ENCODE results near the gene MPP4. TPM values are rescaled to one million over a fixed set of nuclear protein-coding genes. Genes with fewer than 3 reads are reported as not detected.

Gene MPP4
- total and polyA plus RNA-seq, 2 of the 13 experiments (the other 11 are each of a cell fraction or from before 2014, with no cell fraction given), result not detected

GRCh38 chr2:201643216-201643890, 55.1 kb downstream of the MPP4 start, which contains the start of gene TMEM237 (continued):
- TF ChIP-seq MXD3 (CRISPR knock-in tag; IDR thresholded peaks at IDR 0.05) (peak; percentile 62; the same call in 1 of the 2 replicates), ZNF275 (CRISPR knock-in tag; IDR thresholded peaks at IDR 0.05; ENCODE audit: borderline replicate concordance) (no peak), FOXJ3 (CRISPR knock-in tag; IDR thresholded peaks at IDR 0.05; ENCODE audit: borderline replicate concordance) (0 out of 2 replicates have a peak, but pooled peaks have one; percentile 28), ZNF788 (CRISPR knock-in tag; IDR thresholded peaks at IDR 0.05; ENCODE audit: borderline replicate concordance) (no peak), TEF (CRISPR knock-in tag; IDR thresholded peaks at IDR 0.05) (no peak), HMGA1 (CRISPR knock-in tag; conservative IDR thresholded peaks at IDR 0.05) (no peak), YY1 (IDR thresholded peaks at IDR 0.05; ENCODE audit: insufficient read depth, insufficient replicate concordance, low read depth, low read length) (no peak), ZNF564 (CRISPR knock-in tag; IDR thresholded peaks at IDR 0.05) (no peak), ZBTB20 (CRISPR knock-in tag; IDR thresholded peaks at IDR 0.05; ENCODE audit: borderline replicate concordance, low read depth) (no peak), CBX5 (CRISPR knock-in tag; IDR thresholded peaks at IDR 0.05; ENCODE audit: borderline replicate concordance) (no peak), ZSCAN29 (CRISPR knock-in tag; conservative IDR thresholded peaks at IDR 0.05) (no peak), PRDM10 (CRISPR knock-in tag; IDR thresholded peaks at IDR 0.05; ENCODE audit: low read depth) (no peak), GZF1 (CRISPR knock-in tag; IDR thresholded peaks at IDR 0.05) (no peak), DNMT1 (CRISPR knock-in tag; IDR thresholded peaks at IDR 0.05) (no peak), FOXO1 (CRISPR knock-in tag; IDR thresholded peaks at IDR 0.05) (no peak), KMT2B (CRISPR knock-in tag; IDR thresholded peaks at IDR 0.05) (no peak), ZSCAN5A (CRISPR knock-in tag; IDR thresholded peaks at IDR 0.05; ENCODE audit: borderline replicate concordance) (no peak), MTA1 (CRISPR knock-in tag; IDR thresholded peaks at IDR 0.05; ENCODE audit: borderline replicate concordance) (no peak), HDAC2 (CRISPR knock-in tag; IDR thresholded peaks at IDR 0.05) (no peak), PITX1 (CRISPR knock-in tag; IDR thresholded peaks at IDR 0.05) (no peak), KLF9 (CRISPR knock-in tag; IDR thresholded peaks at IDR 0.05; ENCODE audit: low read depth) (no peak), THAP11 (CRISPR knock-in tag; IDR thresholded peaks at IDR 0.05) (no peak), JUN (CRISPR knock-in tag; IDR thresholded peaks at IDR 0.05) (no peak)
